Renal cortical epithelial cell (primary cell): Measurements from ENCODE around the gene THRB. TPM values are rescaled to one million over a fixed set of nuclear protein-coding genes. Genes with fewer than 3 reads are reported as not detected.
A peak's percentile ranks its signal among the peaks of the same experiment; 100 is the strongest.

Experiments used
- DNase-seq: peaks from one replicate; pipeline ENCODE4 v3.0.0-alpha.2; 2011; ENCODE audit warnings: low read depth
- total RNA-seq: library from RNA; depleted of rRNA; stranded (reverse); fragments of >200 nt; gene quantifications from 2 replicates; pipeline ENCODE4 v1.2.3, GENCODE V29; 2014

THRB gene
- total RNA-seq, 1 donor from 2014 or later: 46.1 TPM

- peak; percentile 71 for DNase-seq
These were observed 4.5 kb downstream of the THRB start for GRCh38 chr3:24490151-24490550.

GRCh38 chr3:24487325-24488262 lies 7.1 kb downstream of the THRB start:
- no peak for DNase-seq

GRCh38 chr3:24485511-24485910 lies 9.1 kb downstream of the THRB start:
- no peak for DNase-seq

GRCh38 chr3:24483873-24484272 lies 10.8 kb downstream of the THRB start:
- no peak for DNase-seq

GRCh38 chr3:24482096-24482705 lies 12.4 kb downstream of the THRB start:
- no peak for DNase-seq

- no peak for DNase-seq
These were observed 13.5 kb downstream of the THRB start for GRCh38 chr3:24481193-24481592.

GRCh38 chr3:24480497-24480896 lies 14.2 kb downstream of the THRB start:
- DNase-seq: no peak

GRCh38 chr3:24479816-24480215 lies 14.8 kb downstream of the THRB start:
- no peak for DNase-seq

- DNase-seq: no peak
These were observed 17.6 kb downstream of the THRB start for GRCh38 chr3:24476871-24477656.

GRCh38 chr3:24475925-24476324 lies 18.7 kb downstream of the THRB start:
- DNase-seq: peak; percentile 84

- no peak for DNase-seq
These were observed 19.8 kb downstream of the THRB start for GRCh38 chr3:24474862-24475261.

GRCh38 chr3:24472358-24472757 lies 22.3 kb downstream of the THRB start:
- peak; percentile 96 for DNase-seq

GRCh38 chr3:24471486-24471885 lies 23.2 kb downstream of the THRB start:
- no peak for DNase-seq

- no peak for DNase-seq
These were observed 24.4 kb downstream of the THRB start for GRCh38 chr3:24470277-24470676.

GRCh38 chr3:24464389-24464788 lies 30.3 kb downstream of the THRB start:
- no peak for DNase-seq

- DNase-seq: peak; percentile 53
These were observed 31.9 kb downstream of the THRB start for GRCh38 chr3:24462737-24463136.

GRCh38 chr3:24460974-24461373 lies 33.7 kb downstream of the THRB start:
- peak; percentile 65 for DNase-seq

GRCh38 chr3:24457719-24458118 lies 36.9 kb downstream of the THRB start:
- DNase-seq: no peak

- peak; percentile 38 for DNase-seq
These were observed 39.8 kb downstream of the THRB start for GRCh38 chr3:24454856-24455255.

- DNase-seq: no peak
These were observed 40.3 kb downstream of the THRB start for GRCh38 chr3:24454393-24454792.

GRCh38 chr3:24451461-24452099 lies 43.1 kb downstream of the THRB start:
- peak; percentile 84 for DNase-seq
